PC-3 (cell line): ENCODE measurements around the gene STXBP5. TPM values are rescaled to one million over a fixed set of nuclear protein-coding genes. Genes with fewer than 3 reads are reported as not detected.

Experiments
- ATAC-seq: fragments of 200-7000 bp; cut with Tn5 transposase; 2 replicates; pipeline ENCODE4 v1.9.1; 2020; ENCODE audit warnings: mild to moderate bottlenecking, moderate library complexity
- BruUV-seq: library from RNA; stranded (reverse); fragments of 400-500 nt; replicated peaks from 2 replicates; lab custom pipeline; 2021; lab: Mats Ljungman, UMichigan
- CTCF ChIA-PET: fragments of 300-600 bp; sonication (Branson Sonifier 250); formaldehyde crosslinking; loops from one replicate; lab custom pipeline; 2022; ENCODE audit warnings: antibody characterized with exemption; lab: Charles Lee
- POLR2A ChIA-PET: fragments of 300-600 bp; sonication (Branson Sonifier 250); formaldehyde crosslinking; loops from one replicate; lab custom pipeline; 2022; ENCODE audit warnings: antibody characterized with exemption; ENCODE audit not compliant: unreplicated experiment; lab: Charles Lee
- DNase-seq: peaks from one replicate; pipeline ENCODE4 v3.0.0-alpha.2; 2015
- H2AFZ ChIP-seq: fragments of 300-600 bp; sonication (generic); 2 replicates; pipeline ENCODE4 v1.6.0; 2016; ENCODE audit warnings: antibody characterized with exemption, low read length
- H3F3A ChIP-seq: fragments of 300-600 bp; sonication (generic); one replicate; pipeline ENCODE4 v1.6.0; 2017; ENCODE audit warnings: antibody characterized with exemption, low read length, control low read depth, mild to moderate bottlenecking; ENCODE audit not compliant: unreplicated experiment
- H3K27ac ChIP-seq: fragments of 300-600 bp; sonication (generic); 2 replicates; pipeline ENCODE4 v1.5.1; 2016; ENCODE audit warnings: mild to moderate bottlenecking, low read length
- H3K27me3 ChIP-seq: fragments of 300-600 bp; sonication (generic); 2 replicates; pipeline ENCODE4 v1.6.1; 2016; ENCODE audit warnings: low read length, mixed read lengths
- H3K36me3 ChIP-seq: fragments of 300-600 bp; sonication (generic); 2 replicates; pipeline ENCODE4 v1.6.1; 2016; ENCODE audit warnings: low read depth, mixed run types, low read length, mixed read lengths
- H3K4me1 ChIP-seq: fragments of 300-600 bp; sonication (generic); 2 replicates; pipeline ENCODE4 v1.5.1; 2016; ENCODE audit warnings: low read length; ENCODE audit not compliant: insufficient read depth
- H3K4me2 ChIP-seq: fragments of 300-600 bp; sonication (generic); 2 replicates; pipeline ENCODE4 v1.6.0; 2016; ENCODE audit warnings: low read length
- H3K4me3 ChIP-seq: fragments of 300-600 bp; sonication (generic); 2 replicates; pipeline ENCODE4 v1.5.1; 2016; ENCODE audit warnings: mild to moderate bottlenecking, low read length, mixed read lengths
- H3K79me2 ChIP-seq: fragments of 300-600 bp; sonication (generic); 2 replicates; pipeline ENCODE4 v1.6.1; 2017; ENCODE audit warnings: low read length, mixed read lengths
- H3K9ac ChIP-seq: fragments of 300-600 bp; sonication (generic); 2 replicates; pipeline ENCODE4 v1.6.0; 2016; ENCODE audit warnings: mild to moderate bottlenecking, low read length
- H3K9me2 ChIP-seq: fragments of 300-600 bp; sonication (generic); replicated peaks from 2 replicates; pipeline ENCODE4 v1.6.1; 2016; ENCODE audit warnings: mixed run types, low read length, mixed read lengths
- H3K9me3 ChIP-seq: fragments of 300-600 bp; sonication (generic); 2 replicates; pipeline ENCODE4 v1.6.1; 2016; ENCODE audit warnings: low read length, mixed read lengths
- H4K20me1 ChIP-seq: fragments of 300-600 bp; sonication (generic); 2 replicates; pipeline ENCODE4 v1.6.1; 2016; ENCODE audit warnings: low read length, mixed read lengths
- EZH2 ChIP-seq: fragments of 300-600 bp; sonication (generic); IDR thresholded peaks from one replicate; pipeline ENCODE4 v1.6.1; 2017; ENCODE audit warnings: antibody characterized with exemption, mild to moderate bottlenecking, low read length; ENCODE audit not compliant: unreplicated experiment
- EZH2phosphoT487 ChIP-seq: fragments of 300-600 bp; sonication (generic); IDR thresholded peaks from 2 replicates; pipeline ENCODE4 v1.6.1; 2018; ENCODE audit warnings: mild to moderate bottlenecking, antibody characterized with exemption, low read length, borderline replicate concordance
- intact Hi-C: fragments of 100-400 bp; cut with micrococcal nuclease; formaldehyde crosslinking; loops from 2 replicates; pipeline ENCODE4 v1.9.0; 2023
- total RNA-seq: library from RNA; depleted of rRNA; stranded (reverse); fragments of >200 nt; gene quantifications from 2 replicates; pipeline ENCODE4 v1.2.3, GENCODE V29; 2014
- TF ChIP-seq, protein P1 (sequence below): fragments of 300-600 bp; sonication (generic); conservative IDR thresholded peaks from 2 replicates; pipeline ENCODE4 v1.5.1; 2017; ENCODE audit warnings: antibody characterized with exemption, low read depth, mild to moderate bottlenecking, low read length

Gene STXBP5
- total RNA-seq, 1 experiment from 2014 or later: 12.9 TPM

DNA sequence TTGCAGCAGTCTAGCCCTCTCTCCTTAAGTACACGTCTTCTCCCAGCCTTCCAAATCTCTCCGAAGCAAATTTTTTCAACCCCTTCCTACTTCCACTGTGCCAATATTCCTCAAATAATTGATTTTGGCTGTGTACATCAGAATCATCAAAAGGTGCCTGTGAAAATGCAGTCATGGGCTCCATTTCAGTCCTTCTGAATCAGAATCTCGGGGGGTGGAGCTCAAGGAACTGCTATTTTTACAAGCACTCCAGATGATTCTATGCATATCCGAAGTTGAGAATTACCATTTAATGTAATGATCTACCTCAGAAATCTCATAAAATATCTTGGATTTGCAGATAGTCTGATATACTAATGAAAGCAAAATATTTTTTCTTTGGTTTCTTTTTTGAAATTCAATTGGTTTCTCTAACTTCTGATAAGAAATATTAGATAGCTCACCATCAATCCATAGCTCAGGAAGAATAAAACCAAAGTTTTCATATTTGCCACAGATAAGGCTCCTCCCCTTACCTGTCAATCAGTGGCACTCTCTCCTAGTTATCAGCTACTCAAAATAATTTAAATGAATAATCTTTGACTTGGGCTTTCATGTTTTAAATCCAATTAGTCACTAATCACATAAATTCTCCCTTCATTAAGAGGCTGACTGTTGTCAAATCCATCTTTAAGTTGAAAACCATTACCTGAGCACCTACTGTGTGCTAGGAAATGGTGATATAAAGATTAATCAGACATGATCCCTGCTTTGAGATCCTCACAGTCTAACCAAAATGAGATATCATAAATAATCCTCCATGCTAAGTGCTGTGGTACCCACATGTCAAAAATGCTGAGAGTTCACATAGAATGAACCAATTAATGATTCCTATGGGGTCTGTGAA is 36.4 kb upstream of the STXBP5 start:
- ChIA-PET POLR2A (no interaction called here), CTCF (no interaction called here)

GRCh38 chr6:147169529-147169928 is 34.7 kb upstream of the STXBP5 start:
- H2AFZ ChIP-seq: no peak overlapping the region
- POLR2A ChIA-PET: interaction anchor here (0.5 to 0.6 kb wide), 2 partner anchors 126 to 1173 kb away, joined by 3 to 14 read pairs; partner anchors contain the start of gene SASH1

More for the DNA sequence above, 36.4 kb upstream of the STXBP5 start:
- Histone ChIP-seq H2AFZ (no peak overlapping the region), H3K79me2 (no peaks in the 10 kb centered on the region), H3K9me2 (no peaks in the 10 kb centered on the region), H3K4me1 (peaks cover 31% of the 10 kb centered on the region), H3K9me3 (no peaks in the 10 kb centered on the region), H3K27me3 (no peaks in the 10 kb centered on the region), H3K4me2 (no peak overlapping the region), H3K4me3 (no peak overlapping the region), H3K36me3 (no peaks in the 10 kb centered on the region), H4K20me1 (no peaks in the 10 kb centered on the region), H3F3A (no peaks in the 10 kb centered on the region), H3K9ac (peak overlapping the region; percentile 7; the same call in 1 of the 2 replicates), H3K27ac (peak overlapping the region; percentile 42)
- TF ChIP-seq, protein P1, sequence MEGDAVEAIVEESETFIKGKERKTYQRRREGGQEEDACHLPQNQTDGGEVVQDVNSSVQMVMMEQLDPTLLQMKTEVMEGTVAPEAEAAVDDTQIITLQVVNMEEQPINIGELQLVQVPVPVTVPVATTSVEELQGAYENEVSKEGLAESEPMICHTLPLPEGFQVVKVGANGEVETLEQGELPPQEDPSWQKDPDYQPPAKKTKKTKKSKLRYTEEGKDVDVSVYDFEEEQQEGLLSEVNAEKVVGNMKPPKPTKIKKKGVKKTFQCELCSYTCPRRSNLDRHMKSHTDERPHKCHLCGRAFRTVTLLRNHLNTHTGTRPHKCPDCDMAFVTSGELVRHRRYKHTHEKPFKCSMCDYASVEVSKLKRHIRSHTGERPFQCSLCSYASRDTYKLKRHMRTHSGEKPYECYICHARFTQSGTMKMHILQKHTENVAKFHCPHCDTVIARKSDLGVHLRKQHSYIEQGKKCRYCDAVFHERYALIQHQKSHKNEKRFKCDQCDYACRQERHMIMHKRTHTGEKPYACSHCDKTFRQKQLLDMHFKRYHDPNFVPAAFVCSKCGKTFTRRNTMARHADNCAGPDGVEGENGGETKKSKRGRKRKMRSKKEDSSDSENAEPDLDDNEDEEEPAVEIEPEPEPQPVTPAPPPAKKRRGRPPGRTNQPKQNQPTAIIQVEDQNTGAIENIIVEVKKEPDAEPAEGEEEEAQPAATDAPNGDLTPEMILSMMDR: no peak
- no peak for TF ChIP-seq EZH2phosphoT487
- TF ChIP-seq EZH2: no peak
- DNase-seq (no peak), ATAC-seq (peak; percentile 18; the same call in 1 of the 2 replicates)
- intact Hi-C loops: no loop called here
- BruUV-seq: no TSS peak

More at GRCh38 chr6:147169529-147169928, 34.7 kb upstream of the STXBP5 start:
- ATAC-seq: no peak
- Histone ChIP-seq H3F3A (no peaks in the 10 kb centered on the region), H3K4me2 (no peak overlapping the region), H3K9me2 (no peaks in the 10 kb centered on the region), H3K4me1 (peaks cover 37% of the 10 kb centered on the region), H3K36me3 (no peaks in the 10 kb centered on the region), H3K9ac (no peak overlapping the region), H4K20me1 (no peaks in the 10 kb centered on the region), H3K27me3 (no peaks in the 10 kb centered on the region), H3K27ac (no peak overlapping the region), H3K79me2 (no peaks in the 10 kb centered on the region), H3K4me3 (no peak overlapping the region), H3K9me3 (no peaks in the 10 kb centered on the region)
- DNase-seq: no peak
- TF ChIP-seq EZH2phosphoT487 (no peak), EZH2 (no peak)
- TF ChIP-seq, protein P1: no peak
- intact Hi-C loops: no loop called here
- CTCF ChIA-PET: no interaction called here
- no TSS peak for BruUV-seq
